Upper lobe of left lung (tissue), 6 donors: ENCODE measurements around the gene TMEM161A. TPM values are rescaled to one million over a fixed set of nuclear protein-coding genes. Genes with fewer than 3 reads are reported as not detected.

Experiments used
- ATAC-seq, 2 donors: fragments of 200-7000 bp; cut with Tn5 transposase; one replicate each; pipeline ENCODE4 v1.9.1; 2022; ENCODE audit warnings: mild to moderate bottlenecking in 2 of 2, moderate library complexity in 2 of 2; ENCODE audit not compliant: low FRiP score in 2 of 2
- DNase-seq, 2 donors: peaks; one replicate each; pipeline ENCODE4 v3.0.0-alpha.2; 2019 to 2020
- H3K27ac ChIP-seq, 4 donors: fragments of 200-600 bp; sonication (generic); one replicate each; pipeline ENCODE4 v1.5.1; 2016 to 2019
- H3K27me3 ChIP-seq, 4 donors: fragments of 200-600 bp; sonication (generic); one replicate each; pipeline ENCODE4 v1.5.1; 2017 to 2019
- H3K36me3 ChIP-seq, 4 donors: fragments of 200-600 bp; sonication (generic); one replicate each; pipeline ENCODE4 v1.5.1; 2016 to 2019
- H3K4me1 ChIP-seq, 4 donors: fragments of 200-600 bp; sonication (generic); one replicate each; pipeline ENCODE4 v1.5.1; 2018 to 2019
- H3K4me3 ChIP-seq, 4 donors: fragments of 200-600 bp; sonication (generic); one replicate each; pipeline ENCODE4 v1.5.1; 2017 to 2019; ENCODE audit warnings: mild to moderate bottlenecking in 2 of 4, moderate library complexity in 1 of 4
- H3K9me3 ChIP-seq, 4 donors: fragments of 200-600 bp; sonication (generic); one replicate each; pipeline ENCODE4 v1.5.1; 2018 to 2019
- CTCF ChIP-seq, 6 experiments: fragments of 450-650 bp in 4 of 6; fragments of 200-600 bp in 2 of 6; sonication (generic) in 2 of 6; IDR thresholded peaks; one replicate each; pipeline ENCODE4 v1.5.1; 2016 to 2019; ENCODE audit warnings: antibody characterized with exemption in 6 of 6
- EP300 ChIP-seq, 4 donors: sonication (generic); formaldehyde crosslinking; IDR thresholded peaks; one replicate each; pipeline ENCODE4 v1.5.1; 2017; ENCODE audit warnings: antibody characterized with exemption in 4 of 4, control low read depth in 2 of 4
- POLR2A ChIP-seq, 4 donors: fragments of 450-650 bp; IDR thresholded peaks; one replicate each; pipeline ENCODE4 v1.5.1; 2016 to 2017; ENCODE audit warnings: antibody characterized with exemption in 4 of 4, mild to moderate bottlenecking in 2 of 4
- POLR2AphosphoS5 ChIP-seq, 2 donors: sonication (generic); formaldehyde crosslinking; IDR thresholded peaks; one replicate each; pipeline ENCODE4 v1.5.1; 2017; ENCODE audit warnings: antibody characterized with exemption in 2 of 2
- WGBS, 2 donors: methylation state at CpG; one replicate each; pipeline ENCODE4 v1.1.5; 2017 to 2018; 5-methylcytosine and 5-hydroxymethylcytosine counted together
- total RNA-seq, 6 donors: library from RNA; depleted of rRNA in 4 of 6; stranded (reverse); fragments of >200 nt in 4 of 6; gene quantifications; one replicate each; pipeline versions ENCODE4 v1.1.0 to v1.2.1, GENCODE V29; 2016 to 2021
- donor health status: DM: no; HTN: no; CAD: no; lungs with moderate emphysema.
- donor health status: DM: no; HTN: yes; CAD: no; lungs with severe emphysema.

The TMEM161A gene
- total RNA-seq, 6 donors from 2014 or later = 18.7 to 31.6 (median 26.2) TPM

GRCh38 chr19:19160461-19161035 lies 22.3 kb upstream of the TMEM161A start:
- Histone ChIP-seq H3K4me3 (no peak overlapping the region), H3K27me3 (no peaks in the 10 kb centered on the region), H3K27ac (no peak overlapping the region), H3K9me3 (no peaks in the 10 kb centered on the region), H3K36me3 (no peaks in the 10 kb centered on the region), H3K4me1 (no peaks in the 10 kb centered on the region)
- DNase-seq (no peak), ATAC-seq (no peak)
- WGBS, 2 donors = 53 to 54% methylated on average over 16 to 26 of the region's 26 CpGs
- no peak for TF ChIP-seq POLR2A (IDR thresholded peaks at IDR 0.05)
- TF ChIP-seq POLR2AphosphoS5 (IDR thresholded peaks at IDR 0.05) = no peak
- TF ChIP-seq EP300 (IDR thresholded peaks at IDR 0.05) = no peak
- no peak for TF ChIP-seq CTCF (IDR thresholded peaks at IDR 0.05)

- no peak overlapping the region for H3K27ac ChIP-seq
- H3K9me3 ChIP-seq = no peaks in the 10 kb centered on the region
- H3K4me3 ChIP-seq = no peak overlapping the region
- H3K4me1 ChIP-seq = no peaks in the 10 kb centered on the region
- no peaks in the 10 kb centered on the region for H3K36me3 ChIP-seq
- 87 to 97% methylated on average over 4 of the region's 4 CpGs for WGBS, 2 donors
- no peaks in the 10 kb centered on the region for H3K27me3 ChIP-seq
- DNase-seq (no peak), ATAC-seq (no peak)
- TF ChIP-seq POLR2A (IDR thresholded peaks at IDR 0.05) (no peak), POLR2AphosphoS5 (IDR thresholded peaks at IDR 0.05) (no peak), EP300 (IDR thresholded peaks at IDR 0.05) (no peak), CTCF (IDR thresholded peaks at IDR 0.05) (no peak)
Observed at GRCh38 chr19:19159534-19159933, 21.3 kb upstream of the TMEM161A start.

GRCh38 chr19:19157808-19158207 lies 19.5 kb upstream of the TMEM161A start:
- 77 to 81% methylated on average over 6 of the region's 6 CpGs for WGBS, 2 donors
- H3K36me3 ChIP-seq = no peaks in the 10 kb centered on the region
- no peak for TF ChIP-seq CTCF (IDR thresholded peaks at IDR 0.05)
- TF ChIP-seq EP300 (IDR thresholded peaks at IDR 0.05) = no peak
- TF ChIP-seq POLR2A (IDR thresholded peaks at IDR 0.05) = no peak
- no peak for TF ChIP-seq POLR2AphosphoS5 (IDR thresholded peaks at IDR 0.05)
- H3K4me3 ChIP-seq = no peak overlapping the region
- ATAC-seq = no peak
- H3K4me1 ChIP-seq = no peaks in the 10 kb centered on the region
- no peaks in the 10 kb centered on the region for H3K27me3 ChIP-seq
- no peaks in the 10 kb centered on the region for H3K9me3 ChIP-seq
- no peak for DNase-seq
- H3K27ac ChIP-seq = no peak overlapping the region

- Histone ChIP-seq H3K27me3 (no peaks in the 10 kb centered on the region), H3K9me3 (no peaks in the 10 kb centered on the region), H3K4me1 (no peaks in the 10 kb centered on the region), H3K27ac (no peak overlapping the region), H3K36me3 (no peaks in the 10 kb centered on the region), H3K4me3 (no peak overlapping the region)
- ATAC-seq = no peak
- 94 to 96% methylated on average over 9 to 10 of the region's 10 CpGs for WGBS, 2 donors
- no peak for TF ChIP-seq EP300 (IDR thresholded peaks at IDR 0.05)
- TF ChIP-seq POLR2AphosphoS5 (IDR thresholded peaks at IDR 0.05) = no peak
- TF ChIP-seq CTCF (IDR thresholded peaks at IDR 0.05) = no peak
- DNase-seq = no peak
Observed at GRCh38 chr19:19155495-19156219, 17.4 kb upstream of the TMEM161A start.
